ENCODE results near the gene ST3GAL5.

ST3GAL5 gene

DNA sequence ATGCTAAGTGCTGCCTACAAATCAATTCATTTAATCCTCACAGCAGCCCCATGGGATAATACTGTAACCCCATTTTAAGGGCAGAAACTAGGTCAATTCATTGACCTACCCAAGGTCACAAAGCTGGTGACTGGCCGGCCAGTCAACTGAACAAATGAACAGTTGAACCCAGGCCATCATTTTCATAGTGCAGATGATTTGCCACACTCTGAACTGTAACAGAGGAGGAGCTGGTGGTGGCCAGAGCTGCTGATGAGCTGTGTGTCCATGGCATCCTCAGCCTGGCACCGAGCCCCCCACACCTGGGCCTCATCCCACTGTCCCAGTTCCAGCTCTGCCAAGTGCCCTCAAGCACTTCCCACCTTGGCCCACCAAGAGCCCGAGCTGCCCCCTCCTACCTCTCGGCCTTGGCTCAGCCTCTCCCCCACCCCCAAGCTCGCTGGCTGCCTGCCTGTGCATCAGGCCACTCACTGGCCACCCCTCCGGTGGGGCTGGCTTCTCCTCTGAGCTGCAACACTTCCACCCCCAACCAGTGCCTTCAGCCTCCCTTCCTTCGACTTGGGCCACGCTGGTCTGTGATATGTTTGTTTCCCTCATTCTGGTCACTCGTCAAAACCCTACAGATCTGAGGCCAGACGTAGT, 76.6 kb downstream of the ST3GAL5 start:
- no peak for DNase-seq (ENCODE audit: low read depth)
- H3K4me3 ChIP-seq (ENCODE audit: low read depth, low read length): no peak overlapping the region
- TF ChIP-seq, protein P1, sequence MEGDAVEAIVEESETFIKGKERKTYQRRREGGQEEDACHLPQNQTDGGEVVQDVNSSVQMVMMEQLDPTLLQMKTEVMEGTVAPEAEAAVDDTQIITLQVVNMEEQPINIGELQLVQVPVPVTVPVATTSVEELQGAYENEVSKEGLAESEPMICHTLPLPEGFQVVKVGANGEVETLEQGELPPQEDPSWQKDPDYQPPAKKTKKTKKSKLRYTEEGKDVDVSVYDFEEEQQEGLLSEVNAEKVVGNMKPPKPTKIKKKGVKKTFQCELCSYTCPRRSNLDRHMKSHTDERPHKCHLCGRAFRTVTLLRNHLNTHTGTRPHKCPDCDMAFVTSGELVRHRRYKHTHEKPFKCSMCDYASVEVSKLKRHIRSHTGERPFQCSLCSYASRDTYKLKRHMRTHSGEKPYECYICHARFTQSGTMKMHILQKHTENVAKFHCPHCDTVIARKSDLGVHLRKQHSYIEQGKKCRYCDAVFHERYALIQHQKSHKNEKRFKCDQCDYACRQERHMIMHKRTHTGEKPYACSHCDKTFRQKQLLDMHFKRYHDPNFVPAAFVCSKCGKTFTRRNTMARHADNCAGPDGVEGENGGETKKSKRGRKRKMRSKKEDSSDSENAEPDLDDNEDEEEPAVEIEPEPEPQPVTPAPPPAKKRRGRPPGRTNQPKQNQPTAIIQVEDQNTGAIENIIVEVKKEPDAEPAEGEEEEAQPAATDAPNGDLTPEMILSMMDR (IDR thresholded peaks at IDR 0.05; ENCODE audit: insufficient read depth, low read depth, low read length, missing control alignments): no peak

DNA sequence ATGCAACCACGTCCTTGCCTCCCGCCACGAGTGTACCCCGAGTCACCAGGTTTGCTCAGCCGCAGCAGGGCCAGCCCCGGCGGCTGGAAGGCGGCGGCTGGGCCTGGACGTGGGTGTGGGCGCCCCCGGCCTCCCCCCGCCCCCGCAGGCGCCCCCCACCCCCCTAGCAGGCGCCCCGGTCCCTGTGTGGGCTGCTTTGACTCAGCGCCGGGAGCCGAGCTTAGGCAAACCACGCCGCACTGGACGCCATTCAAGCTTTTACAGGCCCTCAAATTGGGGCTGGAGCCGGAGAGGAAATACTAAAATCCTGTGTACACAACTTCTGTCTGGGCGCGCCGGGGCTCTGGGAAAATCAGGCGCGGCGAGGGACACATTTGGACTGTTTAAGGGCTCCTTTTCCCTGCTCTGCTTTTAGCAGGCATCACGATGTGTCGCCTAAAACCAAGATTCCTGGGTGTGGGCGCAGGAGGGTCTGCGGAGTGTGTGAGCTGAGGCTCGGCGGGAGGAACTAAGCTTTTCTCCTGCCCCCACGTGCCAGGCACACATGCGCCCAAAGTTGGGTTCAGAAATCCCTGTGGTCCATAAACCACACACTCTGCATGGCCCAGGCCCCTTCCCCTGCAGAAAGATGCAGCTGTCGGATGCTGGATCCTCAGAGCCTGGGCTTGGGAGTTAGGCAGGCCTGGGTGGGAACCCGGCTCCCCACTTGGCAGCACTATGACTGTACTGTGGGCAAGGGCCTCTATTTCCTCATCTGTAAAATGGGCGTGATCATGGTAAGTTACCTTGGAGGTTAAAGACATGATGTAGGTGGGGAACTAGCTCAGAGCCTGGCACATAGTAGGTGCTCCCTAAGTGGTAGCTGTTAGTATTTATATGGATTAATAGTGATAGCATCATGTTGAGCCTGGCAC, 77.4 kb downstream of the ST3GAL5 start:
- H3K4me3 ChIP-seq (ENCODE audit: low read depth, low read length): no peak overlapping the region
- TF ChIP-seq, protein P1 (IDR thresholded peaks at IDR 0.05; ENCODE audit: insufficient read depth, low read depth, low read length, missing control alignments): no peak
- DNase-seq (ENCODE audit: low read depth): no peak

DNA sequence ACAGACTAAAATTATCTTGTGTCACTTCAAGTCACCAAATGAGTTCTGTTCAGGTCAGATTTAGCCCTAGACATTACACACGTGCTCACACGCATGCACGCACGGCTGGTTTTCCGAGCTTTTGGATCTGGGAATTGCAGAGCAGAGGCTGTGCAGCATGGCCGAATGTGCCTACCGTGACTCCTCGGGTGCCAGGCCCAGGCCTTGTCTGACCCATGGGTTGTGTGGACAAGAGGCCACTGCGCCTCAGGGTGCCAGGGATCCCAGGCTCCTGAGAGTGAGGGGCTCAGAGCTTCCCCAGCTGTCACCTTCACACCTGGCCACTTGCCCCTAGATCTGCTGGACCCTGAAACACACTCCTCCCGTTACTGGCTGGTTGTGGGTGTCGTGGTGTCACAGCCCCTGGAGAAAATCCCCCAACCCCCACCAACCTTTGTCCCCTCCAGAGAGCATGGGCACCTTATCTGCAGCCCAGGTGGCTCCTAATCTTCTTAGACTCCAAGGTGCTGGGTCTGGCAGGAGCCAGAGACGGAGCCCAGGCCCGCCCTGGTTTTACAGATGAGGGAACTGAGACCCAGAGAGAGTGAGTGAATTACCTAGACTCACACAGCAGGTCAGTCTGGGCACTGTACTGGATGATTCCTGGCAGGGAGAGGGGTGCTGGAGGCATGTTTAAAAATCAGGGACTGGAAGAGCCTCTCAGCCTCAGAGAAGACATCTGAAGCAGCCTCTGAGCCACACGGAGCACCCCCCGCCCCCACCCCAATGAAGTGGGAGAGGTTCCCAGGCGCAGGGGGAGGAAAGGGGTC, 78.2 kb downstream of the ST3GAL5 start:
- TF ChIP-seq, protein P1 (IDR thresholded peaks at IDR 0.05; ENCODE audit: insufficient read depth, low read depth, low read length, missing control alignments): no peak
- DNase-seq (ENCODE audit: low read depth): no peak
- H3K4me3 ChIP-seq (ENCODE audit: low read depth, low read length): no peak overlapping the region

DNA sequence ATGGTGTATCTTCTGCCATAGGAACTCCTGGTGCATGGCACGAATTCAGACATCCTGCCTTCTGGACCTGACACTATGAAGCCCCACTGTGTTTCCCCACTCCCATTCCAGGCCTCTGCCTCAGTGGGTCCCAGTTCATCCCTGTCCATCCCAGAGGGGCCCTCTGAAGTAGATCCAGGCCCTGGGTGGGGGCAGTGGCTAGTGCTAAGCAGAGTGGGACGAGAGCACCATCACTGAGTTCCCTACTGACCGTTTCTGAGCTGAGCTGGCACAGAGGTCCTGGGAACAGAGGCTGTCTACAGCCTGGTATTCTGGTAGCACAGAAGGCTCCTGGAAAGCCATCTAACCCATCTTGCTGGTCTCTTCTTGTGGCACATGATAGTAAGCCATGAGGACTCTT, 81.0 kb downstream of the ST3GAL5 start:
- no peak overlapping the region for H3K4me3 ChIP-seq (ENCODE audit: low read depth, low read length)
- TF ChIP-seq, protein P1 (IDR thresholded peaks at IDR 0.05; ENCODE audit: insufficient read depth, low read depth, low read length, missing control alignments): no peak
- DNase-seq (ENCODE audit: low read depth): no peak

DNA sequence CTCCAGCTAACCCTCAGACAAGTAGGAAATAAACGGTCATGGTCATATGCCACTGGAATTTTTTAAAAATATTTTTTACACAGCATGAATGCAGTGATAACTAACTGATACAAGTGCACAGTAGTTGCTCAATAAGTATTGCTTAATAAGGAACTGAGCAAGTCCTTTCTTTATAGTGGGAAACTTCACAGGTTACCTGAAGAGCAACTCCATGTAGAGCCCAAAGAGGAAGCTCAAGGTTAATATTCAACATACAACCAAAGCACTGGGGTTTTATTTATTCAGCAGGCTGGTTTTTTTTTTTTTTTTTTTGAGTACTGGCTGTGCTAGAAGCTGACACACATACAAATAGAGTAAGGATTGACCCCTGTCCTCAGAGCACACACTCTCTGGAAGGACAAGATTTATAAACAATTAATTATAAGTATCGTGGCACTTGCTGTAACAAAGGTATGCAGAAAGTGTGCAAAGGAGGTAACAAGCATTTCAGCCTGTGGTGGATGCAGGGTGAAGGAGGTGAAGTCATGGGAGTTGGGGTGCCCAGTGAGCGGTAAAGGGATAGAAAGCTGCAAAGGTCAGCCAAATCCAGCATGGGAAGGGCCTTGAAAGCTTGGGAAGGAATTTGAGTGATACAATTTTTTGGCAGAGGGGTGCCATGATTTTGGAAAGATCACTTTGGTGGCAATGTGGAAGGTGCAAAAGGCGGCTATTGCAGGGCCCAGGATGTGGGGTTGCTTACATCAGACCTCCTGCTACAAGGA, 82.3 kb downstream of the ST3GAL5 start:
- H3K4me3 ChIP-seq (ENCODE audit: low read depth, low read length): no peak overlapping the region
- no peak for DNase-seq (ENCODE audit: low read depth)
- TF ChIP-seq, protein P1 (IDR thresholded peaks at IDR 0.05; ENCODE audit: insufficient read depth, low read depth, low read length, missing control alignments): no peak

DNA sequence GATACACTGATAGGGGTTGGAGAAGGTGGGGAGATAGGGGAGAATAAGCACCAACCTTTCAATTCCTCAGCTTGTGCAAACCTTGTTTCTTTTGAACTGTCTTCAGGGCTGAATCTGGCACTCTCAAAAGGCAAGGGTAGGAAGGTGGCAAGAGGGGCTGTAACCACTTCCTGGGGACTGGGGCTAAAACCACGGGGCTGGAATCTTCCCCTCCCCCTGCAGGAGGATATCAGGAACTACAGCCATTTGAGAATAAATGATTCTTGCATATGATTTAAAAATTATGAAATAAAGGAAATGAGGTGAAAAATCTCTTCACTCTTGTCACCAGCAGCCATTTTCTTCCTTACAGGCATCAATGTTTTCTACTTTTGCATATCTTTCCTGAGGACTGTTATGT, 84.2 kb downstream of the ST3GAL5 start:
- no peak overlapping the region for H3K4me3 ChIP-seq (ENCODE audit: low read depth, low read length)
- peak; percentile 16 for DNase-seq (ENCODE audit: low read depth)
- TF ChIP-seq, protein P1 (IDR thresholded peaks at IDR 0.05; ENCODE audit: insufficient read depth, low read depth, low read length, missing control alignments): peak; percentile 35

Data from GM12865 (cell line).